ENCODE measurements around the gene PDCL2. TPM values are rescaled to one million over a fixed set of nuclear protein-coding genes. Genes with fewer than 3 reads are reported as not detected.

The PDCL2 gene
- total RNA-seq, 1 donor from 2014 or later, result not detected

DNA sequence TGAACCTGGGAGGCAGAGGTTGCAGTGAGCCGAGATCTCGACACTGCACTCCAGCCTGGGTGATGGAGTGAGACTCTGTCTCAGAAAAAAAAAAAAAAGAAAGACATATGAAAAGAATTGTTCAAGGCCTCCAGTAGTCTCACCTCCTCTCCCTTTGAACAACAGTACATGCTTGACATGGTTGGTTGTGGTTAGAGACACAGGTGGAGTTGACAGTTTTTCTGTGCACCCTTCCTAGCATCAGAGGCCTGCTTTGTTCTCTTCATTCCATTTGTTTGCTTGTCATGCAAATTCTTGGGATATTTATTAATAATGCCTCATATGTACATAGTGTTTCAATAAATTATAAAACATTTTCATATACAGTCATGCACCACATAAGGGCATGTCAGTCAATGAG is 18.3 kb upstream of the PDCL2 start:
- intact Hi-C loops (cut with micrococcal nuclease), result no loop called here
- Mint-ChIP-seq H3K27ac (no peak overlapping the region), H3K4me1 (no peaks in the 10 kb centered on the region), H3K27me3 (peaks cover 3% of the 10 kb centered on the region), H3K4me3 (no peak overlapping the region), H3K9me3 (no peaks in the 10 kb centered on the region), H3K36me3 (ENCODE audit: low read depth) (no peaks in the 10 kb centered on the region)
- TF ChIP-seq, protein P1, sequence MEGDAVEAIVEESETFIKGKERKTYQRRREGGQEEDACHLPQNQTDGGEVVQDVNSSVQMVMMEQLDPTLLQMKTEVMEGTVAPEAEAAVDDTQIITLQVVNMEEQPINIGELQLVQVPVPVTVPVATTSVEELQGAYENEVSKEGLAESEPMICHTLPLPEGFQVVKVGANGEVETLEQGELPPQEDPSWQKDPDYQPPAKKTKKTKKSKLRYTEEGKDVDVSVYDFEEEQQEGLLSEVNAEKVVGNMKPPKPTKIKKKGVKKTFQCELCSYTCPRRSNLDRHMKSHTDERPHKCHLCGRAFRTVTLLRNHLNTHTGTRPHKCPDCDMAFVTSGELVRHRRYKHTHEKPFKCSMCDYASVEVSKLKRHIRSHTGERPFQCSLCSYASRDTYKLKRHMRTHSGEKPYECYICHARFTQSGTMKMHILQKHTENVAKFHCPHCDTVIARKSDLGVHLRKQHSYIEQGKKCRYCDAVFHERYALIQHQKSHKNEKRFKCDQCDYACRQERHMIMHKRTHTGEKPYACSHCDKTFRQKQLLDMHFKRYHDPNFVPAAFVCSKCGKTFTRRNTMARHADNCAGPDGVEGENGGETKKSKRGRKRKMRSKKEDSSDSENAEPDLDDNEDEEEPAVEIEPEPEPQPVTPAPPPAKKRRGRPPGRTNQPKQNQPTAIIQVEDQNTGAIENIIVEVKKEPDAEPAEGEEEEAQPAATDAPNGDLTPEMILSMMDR (IDR thresholded peaks at IDR 0.05), result no peak
- ATAC-seq (ENCODE audit: low read depth), result no peak
- no peak for DNase-seq
- CTCF ChIA-PET, result interaction anchor here (0.7 kb wide), 1 partner anchor 696 kb away, joined by 3 read pairs; no protein-coding TSS in a partner anchor
- POLR2A ChIA-PET, result no interaction called here

DNA sequence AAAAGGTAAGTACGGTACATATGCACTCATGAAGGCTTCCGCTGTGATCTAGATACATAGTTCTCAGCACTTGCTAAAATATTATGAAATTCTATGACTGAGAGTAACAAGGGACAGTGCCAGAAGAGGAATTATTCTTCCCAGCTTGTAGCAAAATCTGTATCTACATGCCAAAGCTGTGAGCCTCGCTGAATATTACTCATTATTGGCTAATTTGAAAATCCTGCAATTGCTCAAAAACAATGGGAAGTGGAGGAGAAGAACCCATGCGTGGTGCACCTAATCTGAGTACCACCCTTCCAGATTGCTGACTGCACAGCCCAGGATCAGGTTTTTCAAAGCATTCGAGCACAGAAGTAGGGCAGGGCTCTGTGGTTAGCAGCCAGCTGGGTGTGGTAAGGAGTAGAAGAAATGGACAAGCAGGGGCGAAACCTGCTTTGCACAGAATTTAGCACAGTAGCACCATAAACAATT is 17.4 kb upstream of the PDCL2 start:
- ChIA-PET CTCF (no interaction called here), POLR2A (no interaction called here)
- DNase-seq (no peak), ATAC-seq (ENCODE audit: low read depth) (no peak)
- Mint-ChIP-seq H3K4me1 (no peaks in the 10 kb centered on the region), H3K4me3 (no peak overlapping the region), H3K27ac (no peak overlapping the region), H3K27me3 (peaks cover 7% of the 10 kb centered on the region), H3K36me3 (ENCODE audit: low read depth) (no peaks in the 10 kb centered on the region), H3K9me3 (no peaks in the 10 kb centered on the region)
- TF ChIP-seq, protein P1 (IDR thresholded peaks at IDR 0.05), result no peak
- intact Hi-C loops (cut with micrococcal nuclease), result no loop called here

DNA sequence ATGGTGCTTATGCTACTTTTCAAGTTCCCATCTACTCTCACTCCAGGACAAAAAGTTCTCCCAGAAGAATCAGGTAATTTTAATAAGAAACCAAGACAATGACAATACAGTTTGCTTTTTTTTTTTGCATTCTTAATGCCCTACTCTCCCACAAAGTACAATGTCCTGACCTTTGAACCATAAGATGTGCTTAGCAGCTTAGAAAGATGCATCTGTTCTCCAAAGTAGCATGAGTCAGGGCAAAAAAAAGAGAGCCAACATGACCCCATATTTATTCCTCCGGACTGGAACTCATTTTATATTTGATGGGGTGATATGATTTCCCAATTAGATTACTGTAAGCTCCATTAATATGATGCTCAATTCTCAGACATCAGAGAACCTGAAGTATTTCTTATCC is 16.5 kb upstream of the PDCL2 start:
- DNase-seq, result no peak
- no peaks in the 10 kb centered on the region for H3K9me3 Mint-ChIP-seq
- H3K4me3 Mint-ChIP-seq, result no peak overlapping the region
- TF ChIP-seq, protein P1 (IDR thresholded peaks at IDR 0.05), result no peak
- POLR2A ChIA-PET, result no interaction called here
- H3K27me3 Mint-ChIP-seq, result peaks cover 7% of the 10 kb centered on the region
- intact Hi-C loops (cut with micrococcal nuclease), result no loop called here
- H3K27ac Mint-ChIP-seq, result no peak overlapping the region
- H3K36me3 Mint-ChIP-seq (ENCODE audit: low read depth), result no peaks in the 10 kb centered on the region
- no peaks in the 10 kb centered on the region for H3K4me1 Mint-ChIP-seq
- no peak for ATAC-seq (ENCODE audit: low read depth)
- CTCF ChIA-PET, result no interaction called here

DNA sequence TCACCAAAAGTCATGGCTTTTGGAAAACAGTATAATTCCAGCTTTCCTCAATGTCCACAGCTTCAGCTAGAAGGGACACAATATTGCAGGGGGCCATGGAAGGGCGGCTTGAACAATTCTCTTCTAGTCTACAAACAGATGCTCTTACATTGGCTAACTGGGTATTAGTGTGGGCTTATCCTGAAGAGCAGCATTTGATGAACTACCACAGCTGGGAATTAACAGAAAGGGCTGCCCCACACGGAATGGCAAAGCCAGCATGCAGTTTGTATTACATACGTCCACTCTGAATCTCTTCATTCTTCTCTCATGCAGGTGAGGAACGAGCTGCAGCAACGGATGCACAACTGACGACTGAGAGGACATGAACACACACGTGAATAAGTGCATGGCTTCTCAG is 13.0 kb upstream of the PDCL2 start:
- no peak overlapping the region for H3K27ac Mint-ChIP-seq
- no peaks in the 10 kb centered on the region for H3K36me3 Mint-ChIP-seq (ENCODE audit: low read depth)
- no peak for ATAC-seq (ENCODE audit: low read depth)
- no peak overlapping the region for H3K4me3 Mint-ChIP-seq
- DNase-seq, result no peak
- intact Hi-C loops (cut with micrococcal nuclease), result no loop called here
- H3K27me3 Mint-ChIP-seq, result peaks cover 9% of the 10 kb centered on the region
- no peaks in the 10 kb centered on the region for H3K9me3 Mint-ChIP-seq
- ChIA-PET POLR2A (no interaction called here), CTCF (no interaction called here)
- no peaks in the 10 kb centered on the region for H3K4me1 Mint-ChIP-seq
- TF ChIP-seq, protein P1 (IDR thresholded peaks at IDR 0.05), result no peak

DNA sequence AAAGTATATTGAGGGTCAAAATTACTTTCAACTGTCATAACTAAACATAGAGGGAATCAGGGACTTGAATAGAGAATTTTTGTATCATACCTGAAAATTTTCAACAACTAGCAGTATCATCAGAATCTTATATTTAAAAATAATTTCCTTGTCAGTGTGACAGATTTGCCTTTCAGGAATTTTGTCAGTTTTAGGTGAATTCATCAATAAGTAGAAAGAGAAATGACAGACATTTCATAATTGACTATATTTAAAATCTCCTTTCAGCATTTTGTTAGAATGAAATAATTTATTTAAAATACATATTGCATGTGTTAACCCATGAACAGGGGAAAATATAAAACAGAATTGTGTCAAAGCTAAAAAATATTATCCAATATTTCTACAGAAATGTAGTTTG is 8.6 kb upstream of the PDCL2 start:
- POLR2A ChIA-PET, result no interaction called here
- no peak for DNase-seq
- Mint-ChIP-seq H3K27ac (no peak overlapping the region), H3K4me1 (no peaks in the 10 kb centered on the region), H3K9me3 (peaks cover 6% of the 10 kb centered on the region), H3K27me3 (peaks cover 9% of the 10 kb centered on the region), H3K4me3 (no peak overlapping the region), H3K36me3 (ENCODE audit: low read depth) (no peaks in the 10 kb centered on the region)
- ATAC-seq (ENCODE audit: low read depth), result no peak
- intact Hi-C loops (cut with micrococcal nuclease), result no loop called here
- CTCF ChIA-PET, result no interaction called here
- TF ChIP-seq, protein P1 (IDR thresholded peaks at IDR 0.05), result no peak
